ENCODE measurements around the gene SOX1. TPM values are rescaled to one million over a fixed set of nuclear protein-coding genes. Genes with fewer than 3 reads are reported as not detected.

Gene SOX1
- total RNA-seq, 1 donor from 2014 or later, result not detected

DNA sequence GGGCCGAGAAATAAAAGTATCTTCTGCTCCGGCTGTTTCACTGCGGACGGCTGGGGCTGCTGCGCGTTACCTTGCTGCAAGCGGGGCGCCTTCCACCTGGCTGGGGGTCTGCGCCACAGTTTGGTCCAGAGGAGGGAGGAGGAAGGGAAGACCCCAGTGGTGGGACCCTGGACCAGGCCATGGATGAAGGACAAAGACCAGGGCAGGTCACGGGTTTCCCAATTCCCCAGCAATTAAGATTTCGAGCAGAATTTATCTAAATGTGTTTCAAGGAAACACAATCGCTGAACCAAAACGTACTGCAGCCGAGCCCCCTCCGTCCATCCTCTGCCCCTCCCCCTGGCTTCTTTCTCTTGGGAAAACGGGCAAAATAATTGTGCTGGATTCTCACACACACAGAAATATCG lies 2.9 kb downstream of the SOX1 start:
- TF ChIP-seq, protein P1, sequence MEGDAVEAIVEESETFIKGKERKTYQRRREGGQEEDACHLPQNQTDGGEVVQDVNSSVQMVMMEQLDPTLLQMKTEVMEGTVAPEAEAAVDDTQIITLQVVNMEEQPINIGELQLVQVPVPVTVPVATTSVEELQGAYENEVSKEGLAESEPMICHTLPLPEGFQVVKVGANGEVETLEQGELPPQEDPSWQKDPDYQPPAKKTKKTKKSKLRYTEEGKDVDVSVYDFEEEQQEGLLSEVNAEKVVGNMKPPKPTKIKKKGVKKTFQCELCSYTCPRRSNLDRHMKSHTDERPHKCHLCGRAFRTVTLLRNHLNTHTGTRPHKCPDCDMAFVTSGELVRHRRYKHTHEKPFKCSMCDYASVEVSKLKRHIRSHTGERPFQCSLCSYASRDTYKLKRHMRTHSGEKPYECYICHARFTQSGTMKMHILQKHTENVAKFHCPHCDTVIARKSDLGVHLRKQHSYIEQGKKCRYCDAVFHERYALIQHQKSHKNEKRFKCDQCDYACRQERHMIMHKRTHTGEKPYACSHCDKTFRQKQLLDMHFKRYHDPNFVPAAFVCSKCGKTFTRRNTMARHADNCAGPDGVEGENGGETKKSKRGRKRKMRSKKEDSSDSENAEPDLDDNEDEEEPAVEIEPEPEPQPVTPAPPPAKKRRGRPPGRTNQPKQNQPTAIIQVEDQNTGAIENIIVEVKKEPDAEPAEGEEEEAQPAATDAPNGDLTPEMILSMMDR (IDR thresholded peaks at IDR 0.05), result no peak

DNA sequence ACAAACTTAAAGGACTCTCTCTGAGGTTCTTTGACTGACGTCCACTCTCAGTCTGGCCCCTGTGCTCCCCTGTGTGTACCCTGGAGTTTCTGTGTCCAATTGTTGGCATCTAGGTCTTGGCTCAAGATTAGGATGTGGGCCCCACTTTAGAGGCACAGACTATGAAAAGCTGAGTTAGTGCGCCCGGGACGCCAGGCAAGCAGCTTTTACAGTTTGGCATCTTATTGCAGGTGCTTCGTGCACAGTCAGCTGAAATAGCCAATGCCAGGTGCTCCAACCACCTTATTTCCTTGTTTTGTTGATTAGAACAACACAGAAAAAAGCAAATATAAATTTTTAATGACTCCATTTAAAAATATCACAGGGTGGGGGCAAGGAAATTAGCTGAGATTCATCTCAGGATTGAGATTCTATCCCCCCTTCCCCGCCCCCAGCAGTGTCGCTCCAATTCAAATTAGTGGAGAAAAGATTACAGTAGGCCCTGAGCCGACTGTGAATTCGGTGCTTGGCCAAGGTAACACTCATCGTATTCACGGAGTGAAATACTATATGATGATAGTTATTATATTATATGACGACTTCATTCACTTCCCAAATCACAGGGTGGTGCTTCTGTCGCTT lies 4.3 kb downstream of the SOX1 start:
- Histone ChIP-seq H3K4me1 (no peaks in the 10 kb centered on the region), H3K4me3 (no peak overlapping the region), H3K36me3 (no peaks in the 10 kb centered on the region), H3K9me3 (no peaks in the 10 kb centered on the region), H3K27me3 (peaks cover 84% of the 10 kb centered on the region), H3K27ac (no peak overlapping the region)
- ATAC-seq (no peak), DNase-seq (no peak)
- intact Hi-C loops (cut with DNase I), result no loop called here
- TF ChIP-seq, protein P1 (IDR thresholded peaks at IDR 0.05), result no peak

More for the DNA sequence above, 2.9 kb downstream of the SOX1 start:
- Histone ChIP-seq H3K36me3 (no peaks in the 10 kb centered on the region), H3K9me3 (no peaks in the 10 kb centered on the region), H3K4me3 (no peak overlapping the region), H3K27me3 (peaks cover 84% of the 10 kb centered on the region), H3K4me1 (no peaks in the 10 kb centered on the region), H3K27ac (no peak overlapping the region)
- no peak for ATAC-seq
- intact Hi-C loops (cut with DNase I), result no loop called here
- no peak for DNase-seq

DNA sequence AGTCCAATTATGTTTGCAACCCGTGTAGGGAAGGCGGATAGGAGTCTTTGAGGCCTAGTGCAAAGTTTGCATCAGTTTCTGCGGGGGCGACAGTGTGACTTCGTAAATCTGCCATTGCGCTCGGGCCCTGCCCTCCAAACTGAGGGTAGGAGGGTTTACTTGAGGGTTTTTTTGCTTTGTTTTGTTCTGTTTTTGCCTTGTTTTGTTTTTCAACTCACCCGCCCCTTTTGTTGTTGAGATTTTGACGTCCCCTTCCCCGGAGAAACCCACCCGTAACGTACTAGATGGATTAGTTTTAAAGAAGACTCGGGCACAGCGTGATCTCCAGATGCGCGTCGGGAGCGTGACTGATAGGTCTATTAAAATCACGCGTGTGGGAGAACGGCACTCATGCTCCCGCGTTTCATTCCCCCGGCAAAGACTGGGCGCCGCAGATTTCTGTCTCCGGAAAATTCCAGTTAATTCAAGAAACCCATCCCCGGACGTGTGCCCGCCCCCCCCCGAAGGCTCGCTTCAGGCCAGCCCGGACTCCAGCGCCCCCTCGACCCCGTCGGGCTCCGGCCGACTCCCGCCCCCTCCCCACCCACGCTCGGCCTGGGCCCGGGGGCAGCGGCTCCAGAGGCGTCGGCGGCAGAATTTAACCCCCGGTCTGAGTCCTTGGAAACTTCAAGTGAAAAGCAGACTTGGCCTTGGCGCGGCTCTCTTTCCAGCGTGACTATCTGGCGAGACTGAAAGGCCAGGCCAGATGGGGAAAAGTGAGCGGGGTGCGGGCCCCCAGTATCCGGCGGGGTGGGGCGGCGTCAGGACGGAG lies 5.0 kb downstream of the SOX1 start:
- Histone ChIP-seq H3K9me3 (no peaks in the 10 kb centered on the region), H3K4me1 (no peaks in the 10 kb centered on the region), H3K36me3 (no peaks in the 10 kb centered on the region), H3K27ac (no peak overlapping the region), H3K27me3 (peaks cover 89% of the 10 kb centered on the region), H3K4me3 (no peak overlapping the region)
- no peak for DNase-seq
- intact Hi-C loops (cut with DNase I), result no loop called here
- ATAC-seq, result no peak
- TF ChIP-seq, protein P1 (IDR thresholded peaks at IDR 0.05), result no peak

DNA sequence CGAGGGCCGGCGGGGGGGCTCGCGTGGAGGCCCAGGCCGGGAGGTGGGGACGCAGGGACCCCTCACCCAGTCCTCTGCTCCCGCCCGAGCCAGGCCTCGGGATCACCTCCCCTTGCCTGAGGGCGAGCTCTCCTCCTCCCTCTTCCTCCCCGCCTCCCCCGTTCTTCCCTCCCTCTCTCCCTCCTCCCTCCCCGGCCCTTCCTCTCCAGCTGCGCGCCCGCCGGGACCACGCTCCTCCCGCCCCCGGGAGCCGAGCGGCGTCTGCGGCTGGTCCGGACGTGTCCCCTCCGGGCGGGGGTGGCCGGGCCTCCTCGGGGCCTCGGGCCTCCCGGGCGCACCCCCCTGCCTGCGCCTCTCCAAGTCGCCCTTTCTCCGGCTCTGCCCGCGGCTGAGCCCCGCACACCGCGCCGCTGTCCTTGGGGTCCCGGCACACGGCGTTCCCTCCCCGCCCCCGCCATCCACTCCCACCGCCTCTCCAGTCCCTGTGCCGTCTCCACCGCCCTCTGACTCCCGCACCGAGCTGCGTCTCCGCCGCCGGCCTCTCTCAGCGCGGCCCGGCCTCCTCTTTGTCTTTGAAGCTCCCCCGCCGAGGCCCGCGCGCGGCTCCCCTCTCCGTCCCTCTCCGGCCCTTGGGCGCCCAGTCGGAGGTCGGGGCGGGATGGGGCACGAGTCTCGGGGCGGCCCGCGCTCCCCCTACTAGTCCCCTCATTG lies 5.7 kb downstream of the SOX1 start:
- Histone ChIP-seq H3K27me3 (peaks cover 91% of the 10 kb centered on the region), H3K9me3 (no peaks in the 10 kb centered on the region), H3K4me1 (no peaks in the 10 kb centered on the region), H3K4me3 (no peak overlapping the region), H3K27ac (no peak overlapping the region), H3K36me3 (no peaks in the 10 kb centered on the region)
- DNase-seq (no peak), ATAC-seq (peak; percentile 20)
- TF ChIP-seq, protein P1 (IDR thresholded peaks at IDR 0.05), result no peak
- intact Hi-C loops (cut with DNase I), result no loop called here

DNA sequence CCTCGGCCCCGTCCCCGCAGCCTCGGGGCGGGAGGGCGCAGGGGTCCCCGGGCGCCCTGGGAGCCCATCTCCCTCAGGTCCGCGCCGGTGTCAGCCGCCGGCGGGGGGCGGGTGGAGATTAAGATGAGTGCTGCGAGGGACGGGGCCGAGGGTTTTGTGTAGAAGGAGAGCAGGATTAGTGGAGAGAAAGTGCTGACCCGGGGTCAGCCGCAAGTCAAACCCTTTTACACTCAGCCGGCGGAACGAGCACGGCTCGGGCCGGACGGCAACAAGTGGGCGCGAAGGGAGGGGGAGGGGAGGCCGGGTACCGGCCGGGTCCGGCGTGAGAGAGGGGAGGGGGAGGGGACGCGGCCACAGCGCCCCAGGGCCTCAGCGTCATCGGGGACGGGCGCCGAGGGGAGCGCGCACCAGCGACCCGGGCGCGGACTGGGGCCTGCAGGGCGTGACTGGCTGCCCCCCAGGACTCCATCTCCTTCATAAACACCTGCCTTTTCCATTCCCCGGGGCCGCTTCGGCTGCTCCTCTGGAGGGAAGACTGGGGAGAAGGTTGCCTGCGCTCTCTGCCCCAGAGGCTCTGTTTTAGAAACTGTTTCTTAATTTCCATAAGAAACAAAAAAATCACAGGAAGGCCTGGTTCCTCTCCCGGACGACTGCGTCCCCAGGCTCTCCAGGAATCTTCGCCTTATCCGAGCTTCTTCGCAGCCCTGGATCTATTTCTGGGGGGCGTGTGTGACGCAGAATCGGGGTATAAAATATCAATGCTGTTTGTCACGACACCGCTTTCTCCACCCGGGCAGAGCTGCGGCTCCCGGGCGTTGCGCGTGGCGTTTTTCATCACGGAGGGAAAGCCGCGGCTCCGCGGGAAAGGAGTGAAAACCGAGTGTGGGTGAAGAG lies 6.5 kb downstream of the SOX1 start:
- DNase-seq (no peak), ATAC-seq (no peak)
- TF ChIP-seq, protein P1 (IDR thresholded peaks at IDR 0.05), result no peak
- Histone ChIP-seq H3K4me1 (no peaks in the 10 kb centered on the region), H3K27me3 (peaks cover 99% of the 10 kb centered on the region), H3K27ac (no peak overlapping the region), H3K36me3 (no peaks in the 10 kb centered on the region), H3K9me3 (no peaks in the 10 kb centered on the region), H3K4me3 (no peak overlapping the region)
- intact Hi-C loops (cut with DNase I), result no loop called here

All from upper lobe of right lung (tissue), 1 donor.